ENCODE measurements around the gene PTEN.

PTEN gene

DNA sequence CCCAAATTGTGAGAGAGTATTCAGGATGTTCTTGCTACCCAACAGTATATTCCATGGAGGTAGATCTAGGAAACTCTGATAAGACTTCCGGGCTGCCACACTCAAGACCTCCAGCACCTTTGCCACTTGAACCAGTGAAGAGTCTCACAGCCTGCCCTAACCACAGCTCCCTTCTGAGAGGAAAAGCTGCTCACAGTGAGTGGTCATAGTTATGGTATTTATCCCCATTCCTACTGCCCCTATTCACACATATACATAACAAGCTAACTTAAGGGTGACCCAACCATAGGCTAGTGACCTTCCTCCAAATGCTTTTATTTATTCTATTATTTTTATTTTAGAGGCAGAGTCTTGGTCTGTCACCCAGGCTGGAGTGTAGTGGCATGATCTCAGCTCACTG is 156.3 kb downstream of the PTEN start:
- TF ChIP-seq, protein P1, sequence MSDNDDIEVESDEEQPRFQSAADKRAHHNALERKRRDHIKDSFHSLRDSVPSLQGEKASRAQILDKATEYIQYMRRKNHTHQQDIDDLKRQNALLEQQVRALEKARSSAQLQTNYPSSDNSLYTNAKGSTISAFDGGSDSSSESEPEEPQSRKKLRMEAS (IDR thresholded peaks at IDR 0.05) = no peak
- TF ChIP-seq ZBTB7A (IDR thresholded peaks at IDR 0.05; ENCODE audit: low read depth) (no peak), RAD21 (IDR thresholded peaks at IDR 0.05; ENCODE audit: low read depth) (no peak), FOXM1 (IDR thresholded peaks at IDR 0.05; ENCODE audit: borderline replicate concordance, low read depth) (no peak), CREB1 (IDR thresholded peaks at IDR 0.05; ENCODE audit: low read depth) (no peak), CEBPB (IDR thresholded peaks at IDR 0.05) (no peak), NFIC (IDR thresholded peaks at IDR 0.05) (no peak), TAF1 (IDR thresholded peaks at IDR 0.05; ENCODE audit: low read depth) (no peak), EGR1 (IDR thresholded peaks at IDR 0.05) (no peak), TEAD4 (IDR thresholded peaks at IDR 0.05) (no peak), YY1 (IDR thresholded peaks at IDR 0.05; ENCODE audit: low read depth) (no peak), EP300 (IDR thresholded peaks at IDR 0.05; ENCODE audit: borderline replicate concordance) (no peak), TCF12 (IDR thresholded peaks at IDR 0.05; ENCODE audit: low read depth) (no peak)
- TF ChIP-seq, protein P2, sequence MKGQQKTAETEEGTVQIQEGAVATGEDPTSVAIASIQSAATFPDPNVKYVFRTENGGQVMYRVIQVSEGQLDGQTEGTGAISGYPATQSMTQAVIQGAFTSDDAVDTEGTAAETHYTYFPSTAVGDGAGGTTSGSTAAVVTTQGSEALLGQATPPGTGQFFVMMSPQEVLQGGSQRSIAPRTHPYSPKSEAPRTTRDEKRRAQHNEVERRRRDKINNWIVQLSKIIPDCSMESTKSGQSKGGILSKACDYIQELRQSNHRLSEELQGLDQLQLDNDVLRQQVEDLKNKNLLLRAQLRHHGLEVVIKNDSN (IDR thresholded peaks at IDR 0.05) = no peak
- TF ChIP-seq, protein P3, sequence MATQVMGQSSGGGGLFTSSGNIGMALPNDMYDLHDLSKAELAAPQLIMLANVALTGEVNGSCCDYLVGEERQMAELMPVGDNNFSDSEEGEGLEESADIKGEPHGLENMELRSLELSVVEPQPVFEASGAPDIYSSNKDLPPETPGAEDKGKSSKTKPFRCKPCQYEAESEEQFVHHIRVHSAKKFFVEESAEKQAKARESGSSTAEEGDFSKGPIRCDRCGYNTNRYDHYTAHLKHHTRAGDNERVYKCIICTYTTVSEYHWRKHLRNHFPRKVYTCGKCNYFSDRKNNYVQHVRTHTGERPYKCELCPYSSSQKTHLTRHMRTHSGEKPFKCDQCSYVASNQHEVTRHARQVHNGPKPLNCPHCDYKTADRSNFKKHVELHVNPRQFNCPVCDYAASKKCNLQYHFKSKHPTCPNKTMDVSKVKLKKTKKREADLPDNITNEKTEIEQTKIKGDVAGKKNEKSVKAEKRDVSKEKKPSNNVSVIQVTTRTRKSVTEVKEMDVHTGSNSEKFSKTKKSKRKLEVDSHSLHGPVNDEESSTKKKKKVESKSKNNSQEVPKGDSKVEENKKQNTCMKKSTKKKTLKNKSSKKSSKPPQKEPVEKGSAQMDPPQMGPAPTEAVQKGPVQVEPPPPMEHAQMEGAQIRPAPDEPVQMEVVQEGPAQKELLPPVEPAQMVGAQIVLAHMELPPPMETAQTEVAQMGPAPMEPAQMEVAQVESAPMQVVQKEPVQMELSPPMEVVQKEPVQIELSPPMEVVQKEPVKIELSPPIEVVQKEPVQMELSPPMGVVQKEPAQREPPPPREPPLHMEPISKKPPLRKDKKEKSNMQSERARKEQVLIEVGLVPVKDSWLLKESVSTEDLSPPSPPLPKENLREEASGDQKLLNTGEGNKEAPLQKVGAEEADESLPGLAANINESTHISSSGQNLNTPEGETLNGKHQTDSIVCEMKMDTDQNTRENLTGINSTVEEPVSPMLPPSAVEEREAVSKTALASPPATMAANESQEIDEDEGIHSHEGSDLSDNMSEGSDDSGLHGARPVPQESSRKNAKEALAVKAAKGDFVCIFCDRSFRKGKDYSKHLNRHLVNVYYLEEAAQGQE (IDR thresholded peaks at IDR 0.05; ENCODE audit: low read depth) = no peak
